HepG2 (cell line): Measurements from ENCODE around the gene RSRC2. TPM values are rescaled to one million over a fixed set of nuclear protein-coding genes. Genes with fewer than 3 reads are reported as not detected.
A peak's percentile ranks its signal among the peaks of the same experiment; 100 is the strongest.

Source experiments
- ATF2 ChIP-seq: sonication (generic); formaldehyde crosslinking; IDR thresholded peaks from 2 replicates; pipeline ENCODE4 v1.4.0; 2020; ENCODE audit warnings: missing genetic modification reagents
- ATM ChIP-seq: fragments of 450-650 bp; IDR thresholded peaks from 2 replicates; pipeline ENCODE4 v1.7.1; 2017; ENCODE audit warnings: mild to moderate bottlenecking, borderline replicate concordance
- BCL3 ChIP-seq: sonication (generic); formaldehyde crosslinking; IDR thresholded peaks from 2 replicates; pipeline ENCODE4 v1.5.1; 2020; ENCODE audit warnings: mild to moderate bottlenecking, missing genetic modification reagents, moderate library complexity
- CREM ChIP-seq, 2 experiments: sonication (generic) in 1 of 2; formaldehyde crosslinking in 1 of 2; IDR thresholded peaks; 2 replicates each; pipeline versions ENCODE4 v1.4.0 to v1.6.1; 2016 to 2020; ENCODE audit warnings: antibody characterized with exemption in 1 of 2, mild to moderate bottlenecking in 1 of 2, missing genetic modification reagents in 1 of 2
- DPF2 ChIP-seq: sonication (generic); formaldehyde crosslinking; IDR thresholded peaks from 2 replicates; pipeline ENCODE4 v1.4.0; 2020; ENCODE audit warnings: mild to moderate bottlenecking, low read depth, missing genetic modification reagents, borderline replicate concordance
- FOXC1 ChIP-seq: sonication (generic); formaldehyde crosslinking; IDR thresholded peaks from 2 replicates; pipeline ENCODE4 v1.8.0; 2022; ENCODE audit warnings: mild to moderate bottlenecking, missing genetic modification reagents, borderline replicate concordance
- HCFC1 ChIP-seq: fragments of 150-350 bp; IDR thresholded peaks from 2 replicates; pipeline ENCODE4 v1.6.1; 2014; ENCODE audit warnings: low read depth, low read length
- MEF2D ChIP-seq: sonication (generic); formaldehyde crosslinking; IDR thresholded peaks from 2 replicates; pipeline ENCODE4 v1.5.1; 2020; ENCODE audit warnings: mild to moderate bottlenecking, missing genetic modification reagents
- MNT ChIP-seq: fragments of 450-650 bp; IDR thresholded peaks from 2 replicates; pipeline ENCODE4 v1.6.1; 2016
- PRMT3 ChIP-seq: sonication (generic); formaldehyde crosslinking; IDR thresholded peaks from 2 replicates; pipeline ENCODE4 v1.8.1; 2022; ENCODE audit warnings: low read depth, mild to moderate bottlenecking, moderate library complexity, missing genetic modification reagents, borderline replicate concordance
- RAD21 ChIP-seq: fragments of 450-650 bp; formaldehyde crosslinking; IDR thresholded peaks from 2 replicates; pipeline ENCODE4 v1.5.0; 2020; ENCODE audit warnings: mild to moderate bottlenecking
- RXRA ChIP-seq: sonication (generic); formaldehyde crosslinking; IDR thresholded peaks from 2 replicates; pipeline ENCODE4 v1.5.1; 2020; ENCODE audit warnings: missing genetic modification reagents
- THRA ChIP-seq: sonication (generic); formaldehyde crosslinking; IDR thresholded peaks from 2 replicates; pipeline ENCODE4 v1.4.0; 2020; ENCODE audit warnings: missing genetic modification reagents, borderline replicate concordance
- ZBTB10 ChIP-seq: sonication (generic); formaldehyde crosslinking; IDR thresholded peaks from 2 replicates; pipeline ENCODE4 v1.4.0; 2020; ENCODE audit warnings: missing genetic modification reagents, borderline replicate concordance
- ZKSCAN1 ChIP-seq: fragments of 150-350 bp; IDR thresholded peaks from 2 replicates; pipeline ENCODE4 v1.6.1; 2014; ENCODE audit warnings: low read length
- ZNF558 ChIP-seq: sonication (generic); formaldehyde crosslinking; IDR thresholded peaks from 2 replicates; pipeline ENCODE4 v1.9.0; 2022; ENCODE audit warnings: mild to moderate bottlenecking, missing genetic modification reagents, borderline replicate concordance
- ZNF788 ChIP-seq: sonication (generic); formaldehyde crosslinking; IDR thresholded peaks from 2 replicates; pipeline ENCODE4 v1.5.0; 2020; ENCODE audit warnings: mild to moderate bottlenecking, missing genetic modification reagents, borderline replicate concordance
- polyA plus RNA-seq, 8 experiments: library from polyadenylated mRNA; depleted of rRNA in 3 of 8; stranded (reverse) in 7 of 8; unstranded in 1 of 8; fragments of >200 nt; fragmentation: Illumina TruSeq in 4 of 8; extraction: Trizol in 4 of 8; gene quantifications; 2 replicates each; pipeline versions ENCODE4 v1.2.1 to v1.2.3, GENCODE V29; 2011 to 2016; ENCODE audit warnings: low read depth in 4 of 8, missing spikeins in 1 of 8, mixed read lengths in 1 of 8; ENCODE audit not compliant: insufficient read depth in 1 of 8
- total RNA-seq, 5 experiments: library from RNA; depleted of rRNA; stranded (reverse); fragments of >200 nt; fragmentation: Illumina TruSeq; extraction: Trizol; gene quantifications; 2 replicates each; pipeline ENCODE4 v1.2.3, GENCODE V29; 2016; ENCODE audit warnings: low read depth in 1 of 5

RSRC2 gene
- total and polyA plus RNA-seq, 2 of the 13 experiments (the other 11 are each of a cell fraction or from before 2014, with no cell fraction given), result 31.4 to 77.8 TPM

GRCh38 chr12:122526683-122527477, at the start of gene RSRC2, which contains the start of gene KNTC1 (continued):
- TF ChIP-seq THRA (CRISPR knock-in tag) (peak; percentile 37; the same call in 1 of the 2 replicates), PRMT3 (CRISPR knock-in tag) (peak; percentile 59; the same call in 1 of the 2 replicates), ZBTB10 (CRISPR knock-in tag) (peak; percentile 74; the same call in 1 of the 2 replicates), MNT (peak; percentile 24; the same call in 1 of the 2 replicates), DPF2 (CRISPR knock-in tag) (no peak), ZNF558 (CRISPR knock-in tag) (0 out of 2 replicates have a peak, but pooled peaks have one; percentile 20), ZNF788 (CRISPR knock-in tag) (peak; percentile 75; the same call in 1 of the 2 replicates), ATM (no peak), RAD21 (CRISPR knock-in tag) (peak; percentile 16; the same call in 1 of the 2 replicates), HCFC1 (peak; percentile 41; the same call in 1 of the 2 replicates), RXRA (CRISPR knock-in tag) (peak; percentile 37; the same call in 1 of the 2 replicates), MEF2D (CRISPR knock-in tag) (peak; percentile 84), FOXC1 (CRISPR knock-in tag) (peak; percentile 84; the same call in 1 of the 2 replicates), ATF2 (CRISPR knock-in tag) (peak; percentile 47), CREM (IDR thresholded peaks at IDR 0.05) (peak; percentile 78), CREM (CRISPR knock-in tag; IDR thresholded peaks at IDR 0.05) (no peak), ZKSCAN1 (0 out of 2 replicates have a peak, but pooled peaks have one; percentile 6), BCL3 (CRISPR knock-in tag) (no peak)
